Fibroblast of villous mesenchyme (primary cell): ENCODE results near the gene SLC39A11. TPM values are rescaled to one million over a fixed set of nuclear protein-coding genes. Genes with fewer than 3 reads are reported as not detected.

Experiments used
- DNase-seq: peaks from one replicate; pipeline ENCODE4 v3.0.0-alpha.2; 2010; ENCODE audit warnings: low read depth
- H3K4me3 ChIP-seq: 2 replicates; pipeline ENCODE4 v1.5.1; 2011; ENCODE audit warnings: low read depth, mild to moderate bottlenecking, low read length
- CTCF ChIP-seq: IDR thresholded peaks from 2 replicates; pipeline ENCODE4 v1.5.1; 2012; ENCODE audit warnings: low read depth, mild to moderate bottlenecking, low read length; ENCODE audit not compliant: insufficient read depth
- total RNA-seq: library from RNA; depleted of rRNA; stranded (reverse); fragments of >200 nt; gene quantifications from 2 replicates; pipeline ENCODE4 v1.2.3, GENCODE V29; 2012

SLC39A11 gene
- total RNA-seq, 1 donor = 16.0 TPM

- TF ChIP-seq CTCF = no peak
- DNase-seq = no peak
- no peak overlapping the region for H3K4me3 ChIP-seq
These were observed 31.3 kb upstream of the SLC39A11 start for GRCh38 chr17:73123606-73124320.

GRCh38 chr17:73122953-73123605, 30.6 kb upstream of the SLC39A11 start:
- H3K4me3 ChIP-seq = no peak overlapping the region
- DNase-seq = no peak
- TF ChIP-seq CTCF = no peak

- DNase-seq = no peak
- no peak for TF ChIP-seq CTCF
- no peak overlapping the region for H3K4me3 ChIP-seq
These were observed 29.0 kb upstream of the SLC39A11 start for GRCh38 chr17:73121506-73121905.

GRCh38 chr17:73119631-73120030, 27.1 kb upstream of the SLC39A11 start:
- DNase-seq = no peak
- no peak for TF ChIP-seq CTCF
- H3K4me3 ChIP-seq = no peak overlapping the region

- no peak for DNase-seq
- TF ChIP-seq CTCF = no peak
- no peak overlapping the region for H3K4me3 ChIP-seq
These were observed 26.5 kb upstream of the SLC39A11 start for GRCh38 chr17:73118951-73119391.

- no peak for DNase-seq
- H3K4me3 ChIP-seq = no peak overlapping the region
- no peak for TF ChIP-seq CTCF
These were observed 25.7 kb upstream of the SLC39A11 start for GRCh38 chr17:73118139-73118538.
